Osteocyte (in vitro differentiated cells): ENCODE data around the gene RAP2A. TPM values are rescaled to one million over a fixed set of nuclear protein-coding genes. Genes with fewer than 3 reads are reported as not detected.

ENCODE experiments used
- DNase-seq: peaks from one replicate; pipeline ENCODE4 v3.0.0; 2021; ENCODE audit warnings: mixed read lengths; ENCODE audit not compliant: unreplicated experiment; ENCODE audit errors: extremely low spot score
- H3K27ac Mint-ChIP-seq: one replicate; pipeline ENCODE4 v1.8.0; 2021; ENCODE audit warnings: mild to moderate bottlenecking, mixed read lengths; ENCODE audit not compliant: unreplicated experiment
- H3K27me3 Mint-ChIP-seq: one replicate; pipeline ENCODE4 v1.8.0; 2021; ENCODE audit warnings: mixed read lengths; ENCODE audit not compliant: unreplicated experiment
- H3K36me3 Mint-ChIP-seq: one replicate; pipeline ENCODE4 v1.8.0; 2021; ENCODE audit warnings: mixed read lengths; ENCODE audit not compliant: unreplicated experiment
- H3K4me1 Mint-ChIP-seq: one replicate; pipeline ENCODE4 v1.8.0; 2021; ENCODE audit warnings: mixed read lengths; ENCODE audit not compliant: unreplicated experiment
- H3K4me3 Mint-ChIP-seq: one replicate; pipeline ENCODE4 v1.8.0; 2021; ENCODE audit warnings: mild to moderate bottlenecking, moderate library complexity, mixed read lengths; ENCODE audit not compliant: unreplicated experiment
- H3K9me3 Mint-ChIP-seq: one replicate; pipeline ENCODE4 v1.8.0; 2021; ENCODE audit warnings: mixed read lengths; ENCODE audit not compliant: unreplicated experiment
- CTCF ChIP-seq: fragments of 200-600 bp; sonication (generic); IDR thresholded peaks from 2 replicates; pipeline ENCODE4 v1.5.0; 2021; ENCODE audit warnings: antibody characterized with exemption, mild to moderate bottlenecking, moderate library complexity
- total RNA-seq: library from RNA; stranded (reverse); gene quantifications from 2 replicates; pipeline ENCODE4 v1.2.1, GENCODE V29; 2021

RAP2A gene
- total RNA-seq, 1 donor from 2014 or later = 27.9 TPM

GRCh38 chr13:97448503-97449251 lies 14.7 kb downstream of the RAP2A start:
- Mint-ChIP-seq H3K4me3 (no peak overlapping the region), H3K9me3 (peaks cover 5% of the 10 kb centered on the region), H3K27ac (no peak overlapping the region), H3K36me3 (peaks cover 15% of the 10 kb centered on the region), H3K4me1 (peaks cover 6% of the 10 kb centered on the region), H3K27me3 (no peaks in the 10 kb centered on the region)
- no peak for DNase-seq
- TF ChIP-seq CTCF = no peak

GRCh38 chr13:97454699-97455098 lies 20.7 kb downstream of the RAP2A start:
- Mint-ChIP-seq H3K27me3 (no peaks in the 10 kb centered on the region), H3K4me3 (no peak overlapping the region), H3K4me1 (peaks cover 1% of the 10 kb centered on the region), H3K9me3 (peaks cover 23% of the 10 kb centered on the region), H3K36me3 (peaks cover 20% of the 10 kb centered on the region), H3K27ac (no peak overlapping the region)
- DNase-seq = no peak
- TF ChIP-seq CTCF = no peak

- no peak overlapping the region for H3K4me3 Mint-ChIP-seq
- TF ChIP-seq CTCF = no peak
- H3K9me3 Mint-ChIP-seq = peaks cover 23% of the 10 kb centered on the region
- no peak for DNase-seq
- no peaks in the 10 kb centered on the region for H3K27me3 Mint-ChIP-seq
- peaks cover 17% of the 10 kb centered on the region for H3K36me3 Mint-ChIP-seq
- no peak overlapping the region for H3K27ac Mint-ChIP-seq
- peaks cover 4% of the 10 kb centered on the region for H3K4me1 Mint-ChIP-seq
These were observed 22.1 kb downstream of the RAP2A start for GRCh38 chr13:97456047-97456446.

- no peak overlapping the region for H3K27ac Mint-ChIP-seq
- peaks cover 11% of the 10 kb centered on the region for H3K36me3 Mint-ChIP-seq
- no peak for TF ChIP-seq CTCF
- peaks cover 4% of the 10 kb centered on the region for H3K4me1 Mint-ChIP-seq
- H3K27me3 Mint-ChIP-seq = no peaks in the 10 kb centered on the region
- H3K9me3 Mint-ChIP-seq = peaks cover 11% of the 10 kb centered on the region
- no peak overlapping the region for H3K4me3 Mint-ChIP-seq
- no peak for DNase-seq
These were observed 25.3 kb downstream of the RAP2A start for GRCh38 chr13:97459215-97459777.

GRCh38 chr13:97460004-97460775 lies 26.2 kb downstream of the RAP2A start:
- Mint-ChIP-seq H3K36me3 (peaks cover 12% of the 10 kb centered on the region), H3K27me3 (no peaks in the 10 kb centered on the region), H3K4me1 (peaks cover 12% of the 10 kb centered on the region), H3K9me3 (peaks cover 5% of the 10 kb centered on the region), H3K4me3 (no peak overlapping the region), H3K27ac (no peak overlapping the region)
- DNase-seq = no peak
- no peak for TF ChIP-seq CTCF
